ENCODE results near the gene LTF.
"Not testable (repeated sequence)": the region's sequence is repeated elsewhere in the genome, so short reads cannot be mapped to it uniquely, and the experiment has no call there.

The LTF gene

GRCh38 chr3:46393011-46393410, 71.7 kb downstream of the LTF start:
- no peak for DNase-seq

GRCh38 chr3:46391526-46391925, 73.2 kb downstream of the LTF start:
- DNase-seq: not testable (repeated sequence)

- no peak for DNase-seq
These were observed 75.4 kb downstream of the LTF start for GRCh38 chr3:46389306-46389705.

- DNase-seq: not testable (repeated sequence)
These were observed 75.9 kb downstream of the LTF start for GRCh38 chr3:46388847-46389246.

GRCh38 chr3:46386205-46386604, 78.5 kb downstream of the LTF start:
- no peak for DNase-seq
